Common myeloid progenitor, CD34-positive (primary cell): ENCODE measurements around the gene DAPK1.

Source experiments
- CTCF ChIA-PET: fragments of 350-600 bp; sonication (Branson Sonifier 250); formaldehyde crosslinking; loops from one replicate; lab custom pipeline; 2021; ENCODE audit warnings: antibody characterized with exemption; lab: Charles Lee
- POLR2A ChIA-PET: fragments of 350-600 bp; sonication (Branson Sonifier 250); formaldehyde crosslinking; loops from one replicate; lab custom pipeline; 2021; ENCODE audit warnings: antibody characterized with exemption; lab: Charles Lee
- DNase-seq, 3 donors: peaks; one replicate each; pipeline versions ENCODE4 v3.0.0 to v3.0.0-alpha.2; 2013
- H3K27ac ChIP-seq, 2 experiments: 1 replicate in 1 of 2; 2 replicates in 1 of 2; pipeline ENCODE4 v1.7.0; 2013; ENCODE audit warnings: inconsistent platforms in 2 of 2, low read length in 2 of 2, mild to moderate bottlenecking in 2 of 2, low read depth in 1 of 2, moderate library complexity in 1 of 2; ENCODE audit not compliant: severe bottlenecking in 2 of 2, insufficient read depth in 1 of 2, poor library complexity in 1 of 2
- H3K27me3 ChIP-seq, 5 experiments: replicated peaks in 2 of 5; 1 replicate in 3 of 5; 2 replicates in 2 of 5; pipeline versions ENCODE4 v1.6.1 to v1.7.0; 2013; ENCODE audit warnings: low read length in 4 of 5, mild to moderate bottlenecking in 2 of 5, moderate library complexity in 2 of 5, inconsistent platforms in 1 of 5; ENCODE audit not compliant: insufficient read depth in 5 of 5, control insufficient read depth in 4 of 5
- H3K36me3 ChIP-seq, 4 experiments: 1 replicate in 2 of 4; 2 replicates in 2 of 4; pipeline versions ENCODE4 v1.6.1 to v1.7.0; 2013; ENCODE audit warnings: low read length in 3 of 4, control low read depth in 1 of 4, mild to moderate bottlenecking in 1 of 4; ENCODE audit not compliant: control insufficient read depth in 4 of 4, insufficient read depth in 4 of 4
- H3K4me1 ChIP-seq, 4 experiments: 1 replicate in 3 of 4; 2 replicates in 1 of 4; pipeline versions ENCODE4 v1.6.1 to v1.7.1; 2013; ENCODE audit warnings: low read length in 3 of 4, mild to moderate bottlenecking in 3 of 4, control low read depth in 1 of 4, inconsistent platforms in 1 of 4, moderate library complexity in 1 of 4; ENCODE audit not compliant: control insufficient read depth in 4 of 4, insufficient read depth in 4 of 4; ENCODE audit errors: control extremely low read depth in 1 of 4
- H3K4me3 ChIP-seq, 7 experiments: 1 replicate in 4 of 7; 2 replicates in 3 of 7; pipeline versions ENCODE4 v1.5.1 to v1.7.0; 2013; ENCODE audit warnings: mild to moderate bottlenecking in 7 of 7, low read length in 6 of 7, moderate library complexity in 6 of 7, inconsistent platforms in 2 of 7, low read depth in 2 of 7, control low read depth in 1 of 7; ENCODE audit not compliant: insufficient read depth in 4 of 7, control insufficient read depth in 1 of 7; ENCODE audit errors: extremely low read depth in 1 of 7
- H3K9me3 ChIP-seq, 5 experiments: 1 replicate in 4 of 5; 2 replicates in 1 of 5; pipeline versions ENCODE4 v1.6.1 to v1.7.1; 2013; ENCODE audit warnings: low read length in 4 of 5, mild to moderate bottlenecking in 2 of 5, inconsistent platforms in 1 of 5, low read depth in 1 of 5, moderate library complexity in 1 of 5; ENCODE audit not compliant: control insufficient read depth in 4 of 5, insufficient read depth in 2 of 5; ENCODE audit errors: control extremely low read depth in 1 of 5
- WGBS: methylation state at CpG from one replicate; pipeline ENCODE4 v1.1.5; 2013; ENCODE audit not compliant: insufficient coverage; 5-methylcytosine and 5-hydroxymethylcytosine counted together

Gene DAPK1

DNA sequence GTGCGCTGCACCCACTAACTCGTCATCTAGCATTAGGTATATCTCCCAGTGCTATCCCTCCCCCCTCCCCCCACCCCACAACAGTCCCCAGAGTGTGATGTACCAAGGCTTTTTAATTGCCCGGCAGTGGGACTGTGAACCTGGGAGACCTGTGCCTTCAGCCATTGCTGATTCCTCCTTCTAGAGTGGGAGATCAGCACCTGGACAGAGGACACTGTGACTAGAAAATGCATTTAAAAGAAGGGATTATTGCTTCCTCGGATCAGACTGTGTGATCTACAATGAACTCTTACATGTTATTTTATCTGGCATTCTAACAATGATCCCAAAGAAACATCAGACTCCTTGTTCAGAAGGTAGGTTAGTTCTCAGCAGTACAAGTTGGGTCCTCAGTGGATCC, 254.2 kb downstream of the DAPK1 start:
- Histone ChIP-seq H3K4me1 (no peaks in the 10 kb centered on the region), H3K9me3 (peaks cover 0 to 6% (median 2%) of the 10 kb centered on the region in 5 experiments), H3K27me3 (peaks cover 0 to 5% (median 2%) of the 10 kb centered on the region in 5 experiments), H3K4me3 (no peak overlapping the region), H3K36me3 (no peaks in the 10 kb centered on the region), H3K27ac (no peak overlapping the region)
- 100% methylated on average over 1 of the region's 4 CpGs for WGBS
- CTCF ChIA-PET: no interaction called here
- POLR2A ChIA-PET: no interaction called here
- DNase-seq: no peak

DNA sequence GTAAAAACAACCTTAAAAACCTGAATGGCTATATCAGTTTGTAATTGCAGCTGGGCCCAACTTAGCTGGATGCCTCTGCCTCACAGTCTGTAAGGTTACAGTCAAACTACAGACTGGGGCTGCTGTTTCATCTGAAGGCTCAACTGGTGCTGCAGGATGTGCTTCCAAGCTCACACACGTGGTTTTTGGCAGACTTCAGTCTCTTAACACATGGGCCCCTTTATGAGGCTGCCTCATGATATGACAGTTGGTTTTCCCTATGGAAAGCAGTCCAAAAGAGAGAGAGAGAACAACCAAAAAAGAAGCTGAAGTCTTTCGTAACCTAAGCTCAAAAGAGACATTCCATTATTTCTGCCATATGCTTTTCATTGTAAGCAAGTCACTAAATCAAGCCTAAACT, 255.6 kb downstream of the DAPK1 start:
- peaks cover 0 to 6% (median 2%) of the 10 kb centered on the region in 5 experiments for H3K9me3 ChIP-seq
- CTCF ChIA-PET: no interaction called here
- POLR2A ChIA-PET: no interaction called here
- no peaks in the 10 kb centered on the region for H3K4me1 ChIP-seq
- 75% methylated on average over 1 of the region's 2 CpGs for WGBS
- H3K27ac ChIP-seq: no peak overlapping the region
- peaks cover 0 to 4% (median 0%) of the 10 kb centered on the region in 5 experiments for H3K27me3 ChIP-seq
- H3K4me3 ChIP-seq: no peak overlapping the region
- DNase-seq: no peak
- H3K36me3 ChIP-seq: no peaks in the 10 kb centered on the region
